ENCODE results near the gene R3HDM4.

DNA sequence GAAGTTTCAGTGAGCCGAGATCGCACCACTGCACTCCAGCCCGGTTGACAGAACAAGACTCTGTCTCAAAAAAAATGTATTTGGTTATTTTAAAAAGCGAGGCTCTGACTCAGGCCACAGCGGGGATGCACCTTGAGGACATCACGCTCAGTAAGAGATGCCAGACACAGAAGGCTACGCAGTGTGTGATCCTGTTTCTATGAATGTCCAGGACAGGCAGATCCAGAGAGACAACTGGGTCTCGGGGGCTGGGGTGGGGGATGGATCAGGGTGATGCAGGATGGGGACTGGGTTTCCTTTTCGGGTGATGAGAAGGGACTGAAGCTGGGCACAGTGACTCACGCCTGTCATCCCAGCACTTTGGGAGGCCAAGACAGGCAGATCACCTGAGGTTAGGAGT lies 25.4 kb downstream of the R3HDM4 start:
- TF ChIP-seq, protein P1, sequence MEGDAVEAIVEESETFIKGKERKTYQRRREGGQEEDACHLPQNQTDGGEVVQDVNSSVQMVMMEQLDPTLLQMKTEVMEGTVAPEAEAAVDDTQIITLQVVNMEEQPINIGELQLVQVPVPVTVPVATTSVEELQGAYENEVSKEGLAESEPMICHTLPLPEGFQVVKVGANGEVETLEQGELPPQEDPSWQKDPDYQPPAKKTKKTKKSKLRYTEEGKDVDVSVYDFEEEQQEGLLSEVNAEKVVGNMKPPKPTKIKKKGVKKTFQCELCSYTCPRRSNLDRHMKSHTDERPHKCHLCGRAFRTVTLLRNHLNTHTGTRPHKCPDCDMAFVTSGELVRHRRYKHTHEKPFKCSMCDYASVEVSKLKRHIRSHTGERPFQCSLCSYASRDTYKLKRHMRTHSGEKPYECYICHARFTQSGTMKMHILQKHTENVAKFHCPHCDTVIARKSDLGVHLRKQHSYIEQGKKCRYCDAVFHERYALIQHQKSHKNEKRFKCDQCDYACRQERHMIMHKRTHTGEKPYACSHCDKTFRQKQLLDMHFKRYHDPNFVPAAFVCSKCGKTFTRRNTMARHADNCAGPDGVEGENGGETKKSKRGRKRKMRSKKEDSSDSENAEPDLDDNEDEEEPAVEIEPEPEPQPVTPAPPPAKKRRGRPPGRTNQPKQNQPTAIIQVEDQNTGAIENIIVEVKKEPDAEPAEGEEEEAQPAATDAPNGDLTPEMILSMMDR (IDR thresholded peaks at IDR 0.05; ENCODE audit: insufficient read depth, low read length): no peak
- no peak for TF ChIP-seq POLR2AphosphoS5 (IDR thresholded peaks at IDR 0.05; ENCODE audit: low read depth)
- TF ChIP-seq, protein P2, sequence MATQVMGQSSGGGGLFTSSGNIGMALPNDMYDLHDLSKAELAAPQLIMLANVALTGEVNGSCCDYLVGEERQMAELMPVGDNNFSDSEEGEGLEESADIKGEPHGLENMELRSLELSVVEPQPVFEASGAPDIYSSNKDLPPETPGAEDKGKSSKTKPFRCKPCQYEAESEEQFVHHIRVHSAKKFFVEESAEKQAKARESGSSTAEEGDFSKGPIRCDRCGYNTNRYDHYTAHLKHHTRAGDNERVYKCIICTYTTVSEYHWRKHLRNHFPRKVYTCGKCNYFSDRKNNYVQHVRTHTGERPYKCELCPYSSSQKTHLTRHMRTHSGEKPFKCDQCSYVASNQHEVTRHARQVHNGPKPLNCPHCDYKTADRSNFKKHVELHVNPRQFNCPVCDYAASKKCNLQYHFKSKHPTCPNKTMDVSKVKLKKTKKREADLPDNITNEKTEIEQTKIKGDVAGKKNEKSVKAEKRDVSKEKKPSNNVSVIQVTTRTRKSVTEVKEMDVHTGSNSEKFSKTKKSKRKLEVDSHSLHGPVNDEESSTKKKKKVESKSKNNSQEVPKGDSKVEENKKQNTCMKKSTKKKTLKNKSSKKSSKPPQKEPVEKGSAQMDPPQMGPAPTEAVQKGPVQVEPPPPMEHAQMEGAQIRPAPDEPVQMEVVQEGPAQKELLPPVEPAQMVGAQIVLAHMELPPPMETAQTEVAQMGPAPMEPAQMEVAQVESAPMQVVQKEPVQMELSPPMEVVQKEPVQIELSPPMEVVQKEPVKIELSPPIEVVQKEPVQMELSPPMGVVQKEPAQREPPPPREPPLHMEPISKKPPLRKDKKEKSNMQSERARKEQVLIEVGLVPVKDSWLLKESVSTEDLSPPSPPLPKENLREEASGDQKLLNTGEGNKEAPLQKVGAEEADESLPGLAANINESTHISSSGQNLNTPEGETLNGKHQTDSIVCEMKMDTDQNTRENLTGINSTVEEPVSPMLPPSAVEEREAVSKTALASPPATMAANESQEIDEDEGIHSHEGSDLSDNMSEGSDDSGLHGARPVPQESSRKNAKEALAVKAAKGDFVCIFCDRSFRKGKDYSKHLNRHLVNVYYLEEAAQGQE (IDR thresholded peaks at IDR 0.05; ENCODE audit: insufficient replicate concordance, low read depth): no peak
- no peak for TF ChIP-seq GABPA (IDR thresholded peaks at IDR 0.05; ENCODE audit: low read depth)
- TF ChIP-seq SPI1 (IDR thresholded peaks at IDR 0.05; ENCODE audit: borderline replicate concordance, low read depth): no peak

Measured in HL-60 (cell line).